PC-3 (cell line): ENCODE results near the gene SENP1. TPM values are rescaled to one million over a fixed set of nuclear protein-coding genes. Genes with fewer than 3 reads are reported as not detected.

ENCODE experiments used
- ATAC-seq: fragments of 200-7000 bp; cut with Tn5 transposase; 2 replicates; pipeline ENCODE4 v1.9.1; 2020; ENCODE audit warnings: mild to moderate bottlenecking, moderate library complexity
- Bru-seq: library from RNA; stranded (reverse); fragments of 400-500 nt; gene quantifications from one replicate; lab custom pipeline; 2021; lab: Mats Ljungman, UMichigan
- BruChase-seq, 2 experiments: library from RNA; stranded (reverse); fragments of 400-500 nt; gene quantifications; one replicate each; lab custom pipeline; 2021; lab: Mats Ljungman, UMichigan
- BruUV-seq: library from RNA; stranded (reverse); fragments of 400-500 nt; replicated peaks from 2 replicates; lab custom pipeline; 2021; lab: Mats Ljungman, UMichigan
- CTCF ChIA-PET: fragments of 300-600 bp; sonication (Branson Sonifier 250); formaldehyde crosslinking; loops from one replicate; lab custom pipeline; 2022; ENCODE audit warnings: antibody characterized with exemption; lab: Charles Lee
- POLR2A ChIA-PET: fragments of 300-600 bp; sonication (Branson Sonifier 250); formaldehyde crosslinking; loops from one replicate; lab custom pipeline; 2022; ENCODE audit warnings: antibody characterized with exemption; ENCODE audit not compliant: unreplicated experiment; lab: Charles Lee
- DNase-seq: peaks from one replicate; pipeline ENCODE4 v3.0.0-alpha.2; 2015
- H2AFZ ChIP-seq: fragments of 300-600 bp; sonication (generic); 2 replicates; pipeline ENCODE4 v1.6.0; 2016; ENCODE audit warnings: antibody characterized with exemption, low read length
- H3F3A ChIP-seq: fragments of 300-600 bp; sonication (generic); one replicate; pipeline ENCODE4 v1.6.0; 2017; ENCODE audit warnings: antibody characterized with exemption, low read length, control low read depth, mild to moderate bottlenecking; ENCODE audit not compliant: unreplicated experiment
- H3K27ac ChIP-seq: fragments of 300-600 bp; sonication (generic); 2 replicates; pipeline ENCODE4 v1.5.1; 2016; ENCODE audit warnings: mild to moderate bottlenecking, low read length
- H3K27me3 ChIP-seq: fragments of 300-600 bp; sonication (generic); 2 replicates; pipeline ENCODE4 v1.6.1; 2016; ENCODE audit warnings: low read length, mixed read lengths
- H3K36me3 ChIP-seq: fragments of 300-600 bp; sonication (generic); 2 replicates; pipeline ENCODE4 v1.6.1; 2016; ENCODE audit warnings: low read depth, mixed run types, low read length, mixed read lengths
- H3K4me1 ChIP-seq: fragments of 300-600 bp; sonication (generic); 2 replicates; pipeline ENCODE4 v1.5.1; 2016; ENCODE audit warnings: low read length; ENCODE audit not compliant: insufficient read depth
- H3K4me2 ChIP-seq: fragments of 300-600 bp; sonication (generic); 2 replicates; pipeline ENCODE4 v1.6.0; 2016; ENCODE audit warnings: low read length
- H3K4me3 ChIP-seq: fragments of 300-600 bp; sonication (generic); 2 replicates; pipeline ENCODE4 v1.5.1; 2016; ENCODE audit warnings: mild to moderate bottlenecking, low read length, mixed read lengths
- H3K79me2 ChIP-seq: fragments of 300-600 bp; sonication (generic); 2 replicates; pipeline ENCODE4 v1.6.1; 2017; ENCODE audit warnings: low read length, mixed read lengths
- H3K9ac ChIP-seq: fragments of 300-600 bp; sonication (generic); 2 replicates; pipeline ENCODE4 v1.6.0; 2016; ENCODE audit warnings: mild to moderate bottlenecking, low read length
- H3K9me2 ChIP-seq: fragments of 300-600 bp; sonication (generic); replicated peaks from 2 replicates; pipeline ENCODE4 v1.6.1; 2016; ENCODE audit warnings: mixed run types, low read length, mixed read lengths
- H3K9me3 ChIP-seq: fragments of 300-600 bp; sonication (generic); 2 replicates; pipeline ENCODE4 v1.6.1; 2016; ENCODE audit warnings: low read length, mixed read lengths
- H4K20me1 ChIP-seq: fragments of 300-600 bp; sonication (generic); 2 replicates; pipeline ENCODE4 v1.6.1; 2016; ENCODE audit warnings: low read length, mixed read lengths
- EZH2 ChIP-seq: fragments of 300-600 bp; sonication (generic); IDR thresholded peaks from one replicate; pipeline ENCODE4 v1.6.1; 2017; ENCODE audit warnings: antibody characterized with exemption, mild to moderate bottlenecking, low read length; ENCODE audit not compliant: unreplicated experiment
- EZH2phosphoT487 ChIP-seq: fragments of 300-600 bp; sonication (generic); IDR thresholded peaks from 2 replicates; pipeline ENCODE4 v1.6.1; 2018; ENCODE audit warnings: mild to moderate bottlenecking, antibody characterized with exemption, low read length, borderline replicate concordance
- intact Hi-C: fragments of 100-400 bp; cut with micrococcal nuclease; formaldehyde crosslinking; loops from 2 replicates; pipeline ENCODE4 v1.9.0; 2023
- long read RNA-seq: library from polyadenylated mRNA; unstranded; transcript quantifications from one replicate; pipeline ENCODE4 v2.0.0, GENCODE V29; 2021; ENCODE audit not compliant: unreplicated experiment
- total RNA-seq: library from RNA; depleted of rRNA; stranded (reverse); fragments of >200 nt; gene quantifications from 2 replicates; pipeline ENCODE4 v1.2.3, GENCODE V29; 2014; rRNA removed
- TF ChIP-seq, protein P1 (sequence below): fragments of 300-600 bp; sonication (generic); conservative IDR thresholded peaks from 2 replicates; pipeline ENCODE4 v1.5.1; 2017; ENCODE audit warnings: antibody characterized with exemption, low read depth, mild to moderate bottlenecking, low read length

Gene SENP1
- total RNA-seq: 16.9 and 20.9 TPM in 2 replicates
- percentile 74 among the genes with signal in this experiment for Bru-seq, nascent RNA
- BruChase-seq, experiment 1, labeled RNA remaining after a 6-hour chase: percentile 77 among the genes with signal in this experiment
- BruChase-seq, experiment 2, labeled RNA remaining after a 2-hour chase: percentile 73 among the genes with signal in this experiment
- long read RNA-seq, full-length matches to known transcripts: 6 of 20 reads
- long read RNA-seq, partial matches to known transcripts: 4 of 20 reads
- long read RNA-seq, other reads (novel, unspliced or antisense): 10 of 20 reads

DNA sequence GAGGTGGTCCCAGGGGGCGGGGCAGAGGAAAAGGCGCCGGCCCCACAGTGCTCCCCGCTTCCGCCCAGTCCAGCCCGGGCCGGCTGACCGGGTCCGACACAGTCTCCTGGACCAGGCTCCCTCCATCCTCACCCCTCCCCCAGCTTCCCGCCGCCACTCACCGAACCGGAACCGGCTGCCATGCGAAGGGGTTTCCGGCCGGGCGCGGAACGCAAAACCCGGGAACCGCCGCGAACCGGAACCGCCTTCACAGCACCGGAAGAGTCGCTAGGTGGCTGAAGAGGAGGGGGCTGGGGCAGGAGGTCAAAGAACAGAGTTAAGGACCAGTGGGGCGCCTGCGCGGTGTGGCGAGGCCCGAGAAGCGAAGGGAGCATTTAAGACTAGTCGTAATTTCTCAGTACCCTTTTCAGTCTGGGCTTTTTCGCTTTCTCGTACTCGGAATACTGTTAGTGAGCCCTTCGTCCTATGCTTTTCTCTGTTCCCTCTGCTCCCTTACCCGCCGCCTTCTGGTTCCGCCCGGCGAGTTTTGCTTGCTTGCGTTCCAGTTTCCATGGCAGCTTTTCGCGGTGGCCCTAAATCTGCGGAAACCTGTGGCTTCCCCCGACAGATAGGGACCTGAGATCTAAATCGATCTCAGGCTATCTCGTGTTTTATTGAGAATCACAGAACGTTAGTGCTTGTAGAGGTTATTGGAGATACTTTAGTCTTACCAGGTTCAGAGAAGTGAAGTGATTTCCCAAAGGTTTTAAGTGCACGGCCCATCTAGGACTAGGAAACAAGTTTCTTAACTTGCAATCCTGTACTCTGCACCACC, at the start of gene SENP1:
Gene SENP1 (minus strand): TSS at position 213 of the 814 bp plus-strand sequence. CDS start 4,607 bp downstream, outside the sequence.
- Histone ChIP-seq H3F3A (no peaks in the 10 kb centered on the region), H3K4me2 (peak within 1 kb of the TSS; percentile 98), H2AFZ (peak within 1 kb of the TSS; percentile 97), H3K4me3 (peak within 1 kb of the TSS; percentile 90), H3K9me2 (no peaks in the 10 kb centered on the region), H4K20me1 (no peaks in the 10 kb centered on the region), H3K27me3 (no peaks in the 10 kb centered on the region), H3K27ac (peak within 1 kb of the TSS; percentile 96), H3K79me2 (peaks cover 44% of the 10 kb centered on the region), H3K4me1 (peaks cover 43% of the 10 kb centered on the region), H3K36me3 (no peaks in the 10 kb centered on the region), H3K9me3 (no peaks in the 10 kb centered on the region), H3K9ac (peak within 1 kb of the TSS; percentile 96)
- BruUV-seq: TSS peak; percentile 82
- intact Hi-C loops: loop anchor here (2.0 kb wide), 2 partner anchors 13 to 51 kb away; partner anchors contain the start of genes ASB8 and PFKM
- POLR2A ChIA-PET: interaction anchor here (0.8 kb wide), 1 partner anchor 50 kb away, joined by 5 read pairs; no protein-coding TSS in a partner anchor
- CTCF ChIA-PET: no interaction called here
- peak; percentile 82 for ATAC-seq
- TF ChIP-seq, protein P1, sequence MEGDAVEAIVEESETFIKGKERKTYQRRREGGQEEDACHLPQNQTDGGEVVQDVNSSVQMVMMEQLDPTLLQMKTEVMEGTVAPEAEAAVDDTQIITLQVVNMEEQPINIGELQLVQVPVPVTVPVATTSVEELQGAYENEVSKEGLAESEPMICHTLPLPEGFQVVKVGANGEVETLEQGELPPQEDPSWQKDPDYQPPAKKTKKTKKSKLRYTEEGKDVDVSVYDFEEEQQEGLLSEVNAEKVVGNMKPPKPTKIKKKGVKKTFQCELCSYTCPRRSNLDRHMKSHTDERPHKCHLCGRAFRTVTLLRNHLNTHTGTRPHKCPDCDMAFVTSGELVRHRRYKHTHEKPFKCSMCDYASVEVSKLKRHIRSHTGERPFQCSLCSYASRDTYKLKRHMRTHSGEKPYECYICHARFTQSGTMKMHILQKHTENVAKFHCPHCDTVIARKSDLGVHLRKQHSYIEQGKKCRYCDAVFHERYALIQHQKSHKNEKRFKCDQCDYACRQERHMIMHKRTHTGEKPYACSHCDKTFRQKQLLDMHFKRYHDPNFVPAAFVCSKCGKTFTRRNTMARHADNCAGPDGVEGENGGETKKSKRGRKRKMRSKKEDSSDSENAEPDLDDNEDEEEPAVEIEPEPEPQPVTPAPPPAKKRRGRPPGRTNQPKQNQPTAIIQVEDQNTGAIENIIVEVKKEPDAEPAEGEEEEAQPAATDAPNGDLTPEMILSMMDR: no peak
- TF ChIP-seq EZH2: no peak
- TF ChIP-seq EZH2phosphoT487: no peak
- DNase-seq: peak; percentile 85

- Histone ChIP-seq H3K9me3 (no peaks in the 10 kb centered on the region), H3K79me2 (peaks cover 5% of the 10 kb centered on the region), H3F3A (no peaks in the 10 kb centered on the region), H3K4me3 (no peak overlapping the region), H3K27ac (no peak overlapping the region), H3K9ac (no peak overlapping the region), H3K9me2 (no peaks in the 10 kb centered on the region), H2AFZ (no peak overlapping the region), H3K4me2 (no peak overlapping the region), H4K20me1 (no peaks in the 10 kb centered on the region), H3K4me1 (0 out of 2 replicates have a peak, but pooled peaks cover 3% of the 10 kb centered on the region), H3K36me3 (peaks cover 12% of the 10 kb centered on the region; the same call in 1 of the 2 replicates), H3K27me3 (no peaks in the 10 kb centered on the region)
- no peak for TF ChIP-seq EZH2phosphoT487
- TF ChIP-seq, protein P1: no peak
- TF ChIP-seq EZH2: no peak
- no TSS peak for BruUV-seq
- POLR2A ChIA-PET: no interaction called here
- DNase-seq: no peak
- ATAC-seq: no peak
- CTCF ChIA-PET: no interaction called here
- intact Hi-C loops: no loop called here
Observed at GRCh38 chr12:48151103-48151771, 45.4 kb upstream of the SENP1 start.
